GM18502 (cell line): ENCODE measurements around the gene FLNB.
"Not testable (repeated sequence)": the region's sequence is repeated elsewhere in the genome, so short reads cannot be mapped to it uniquely, and the experiment has no call there.

Experiments
- ATAC-seq: cut with Tn5 transposase; IDR thresholded peaks from one replicate; pipeline ENCODE4 v1.9.1; 2021; ENCODE audit warnings: mild to moderate bottlenecking; ENCODE audit not compliant: unreplicated experiment, poor library complexity

The FLNB gene

DNA sequence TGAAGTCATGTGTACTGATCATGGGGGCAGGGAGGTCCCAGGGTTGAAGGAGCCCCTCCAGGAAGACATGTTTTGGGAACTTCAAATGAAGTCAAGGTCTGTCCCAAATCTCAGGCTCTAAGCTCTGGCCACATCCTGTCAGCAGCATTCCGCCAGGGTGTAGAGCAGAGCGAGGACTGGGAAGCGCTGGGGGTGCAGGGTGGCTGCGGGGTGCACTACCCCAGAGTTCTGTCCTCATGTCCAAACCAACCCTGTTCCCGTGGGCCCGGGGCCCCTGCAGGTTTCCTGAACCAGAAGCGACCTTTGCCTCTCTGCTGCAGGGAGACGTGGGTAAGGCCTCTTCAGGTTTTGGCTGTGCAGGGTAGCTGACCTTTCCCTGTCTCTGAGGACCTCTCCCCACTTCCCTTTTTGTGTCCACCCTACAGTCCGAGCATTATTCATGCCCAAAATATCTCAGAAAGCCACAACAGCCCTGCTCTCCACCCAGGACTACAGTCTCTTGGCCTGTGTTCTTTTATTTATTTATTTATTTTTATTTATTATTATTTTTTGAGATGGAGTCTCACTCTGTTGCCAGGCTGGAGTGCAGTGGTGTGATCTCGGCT lies 26.6 kb upstream of the FLNB start:
- no peak for ATAC-seq

GRCh38 chr3:57982561-57983243 lies 25.5 kb upstream of the FLNB start:
- no peak for ATAC-seq

- peak; percentile 98 for ATAC-seq
Observed at GRCh38 chr3:57983734-57984518, 24.3 kb upstream of the FLNB start.

DNA sequence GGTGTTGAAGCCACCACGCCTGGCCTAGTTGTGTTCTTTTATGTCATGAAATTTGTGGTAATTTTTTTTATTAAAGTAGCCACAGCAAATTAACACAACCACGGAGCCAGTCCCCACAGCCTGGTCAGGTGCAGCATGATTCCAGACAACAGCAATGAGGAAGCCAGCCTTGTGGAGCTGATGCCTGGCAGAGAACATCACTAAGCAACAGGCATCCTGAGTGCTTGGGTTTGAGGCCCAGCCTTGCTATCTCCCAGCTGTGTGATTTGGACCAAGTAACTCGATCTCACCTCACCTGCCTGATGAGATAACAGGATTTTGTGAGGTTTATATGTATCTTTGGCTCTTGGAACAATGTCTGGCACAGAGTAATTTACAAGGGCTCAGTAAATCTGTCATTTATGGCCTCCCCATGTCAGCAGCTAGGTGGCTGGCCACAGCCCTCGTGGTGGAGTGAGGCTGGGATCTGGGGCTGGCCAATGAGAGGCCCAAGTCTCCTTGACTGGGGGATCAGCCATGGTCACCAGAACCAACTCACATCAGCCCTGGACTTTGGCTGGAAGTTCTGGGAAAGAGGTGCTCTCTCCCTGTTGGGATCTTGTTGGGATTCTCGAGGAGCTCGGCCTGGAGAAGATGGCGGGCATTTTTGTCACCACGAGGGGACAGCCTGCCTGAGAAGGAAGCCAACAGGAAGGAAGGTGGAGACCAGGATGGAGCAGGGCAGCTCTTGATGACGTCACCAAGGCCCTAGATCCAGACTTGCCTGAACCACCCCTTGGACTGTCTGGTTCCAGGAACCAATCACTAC lies 22.8 kb upstream of the FLNB start:
- no peak for ATAC-seq

DNA sequence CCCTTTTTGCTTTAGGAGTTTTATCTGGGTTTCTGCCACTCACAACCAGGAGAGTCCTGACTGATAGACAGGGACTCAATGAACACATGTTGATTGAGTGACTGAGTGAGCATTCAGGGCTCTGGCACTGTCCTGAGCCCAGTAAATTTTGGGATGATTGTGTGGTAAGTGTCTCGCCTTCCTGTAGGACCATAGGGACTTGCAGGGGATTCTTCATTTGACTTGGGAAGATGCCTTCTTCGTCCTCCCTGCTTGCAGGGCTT lies 22.3 kb upstream of the FLNB start:
- no peak for ATAC-seq

DNA sequence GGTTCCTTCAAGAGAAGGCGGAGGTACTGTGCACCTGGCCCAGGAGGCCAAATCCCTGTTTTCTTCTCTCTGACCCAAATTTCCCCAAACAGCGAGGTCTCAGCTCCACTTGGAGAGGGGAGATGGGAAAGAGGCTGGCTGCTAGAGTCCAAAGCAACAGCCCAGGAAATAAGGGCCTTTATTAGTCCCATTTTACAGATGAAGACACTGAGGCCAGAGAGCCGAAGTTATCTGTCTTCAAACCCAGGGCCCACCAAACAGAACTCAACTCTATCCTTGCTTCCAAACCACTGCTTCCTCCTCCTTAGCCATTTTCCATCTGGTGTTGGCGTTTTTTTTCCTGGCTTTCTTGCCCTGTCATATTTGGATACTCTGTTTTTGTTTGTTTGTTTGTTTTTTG lies 22.0 kb upstream of the FLNB start:
- no peak for ATAC-seq

DNA sequence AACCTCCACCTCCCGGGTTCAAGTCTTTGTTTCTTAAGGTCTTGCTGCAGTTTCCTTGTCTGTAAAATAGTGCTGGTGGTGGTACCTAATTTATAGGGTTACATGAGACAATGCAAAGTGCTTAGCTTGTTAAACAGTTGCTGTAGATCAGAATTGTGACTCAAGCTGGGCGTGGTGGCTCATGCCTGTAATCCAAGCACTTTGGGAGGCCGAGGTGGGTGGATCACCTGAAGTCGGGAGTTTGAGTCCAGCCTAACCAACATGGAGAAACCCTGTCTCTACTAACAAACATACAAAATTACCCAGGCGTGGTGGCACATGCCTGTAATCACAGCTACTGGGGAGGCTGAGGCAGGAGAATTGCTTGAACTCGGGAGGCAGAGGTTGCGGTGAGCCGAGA lies 19.0 kb upstream of the FLNB start:
- not testable (repeated sequence) for ATAC-seq

DNA sequence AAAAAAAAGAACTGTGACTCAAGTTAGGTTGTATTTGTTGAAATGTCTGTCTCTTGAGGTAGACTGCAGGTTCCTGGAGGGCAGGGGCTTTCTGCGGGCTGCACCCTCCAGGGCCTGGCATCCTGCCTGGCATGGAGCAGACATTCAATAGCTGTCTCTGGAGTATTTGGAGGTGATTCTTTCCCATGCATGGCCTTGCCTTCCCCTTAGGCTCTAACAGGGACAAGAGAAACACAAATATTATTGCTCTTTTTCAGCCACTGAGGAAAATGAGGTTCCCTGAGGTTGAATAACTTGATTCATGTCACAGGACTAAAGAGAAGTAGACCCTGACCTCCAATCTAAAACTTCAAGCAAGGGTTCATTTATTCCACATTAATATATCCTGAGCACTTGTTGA lies 18.6 kb upstream of the FLNB start:
- ATAC-seq, result no peak

GRCh38 chr3:57992452-57993213 lies 15.6 kb upstream of the FLNB start:
- no peak for ATAC-seq

GRCh38 chr3:57998366-57999283 lies 9.6 kb upstream of the FLNB start:
- peak; percentile 70 for ATAC-seq

- no peak for ATAC-seq
Observed at GRCh38 chr3:57999417-58000115, 8.7 kb upstream of the FLNB start.

DNA sequence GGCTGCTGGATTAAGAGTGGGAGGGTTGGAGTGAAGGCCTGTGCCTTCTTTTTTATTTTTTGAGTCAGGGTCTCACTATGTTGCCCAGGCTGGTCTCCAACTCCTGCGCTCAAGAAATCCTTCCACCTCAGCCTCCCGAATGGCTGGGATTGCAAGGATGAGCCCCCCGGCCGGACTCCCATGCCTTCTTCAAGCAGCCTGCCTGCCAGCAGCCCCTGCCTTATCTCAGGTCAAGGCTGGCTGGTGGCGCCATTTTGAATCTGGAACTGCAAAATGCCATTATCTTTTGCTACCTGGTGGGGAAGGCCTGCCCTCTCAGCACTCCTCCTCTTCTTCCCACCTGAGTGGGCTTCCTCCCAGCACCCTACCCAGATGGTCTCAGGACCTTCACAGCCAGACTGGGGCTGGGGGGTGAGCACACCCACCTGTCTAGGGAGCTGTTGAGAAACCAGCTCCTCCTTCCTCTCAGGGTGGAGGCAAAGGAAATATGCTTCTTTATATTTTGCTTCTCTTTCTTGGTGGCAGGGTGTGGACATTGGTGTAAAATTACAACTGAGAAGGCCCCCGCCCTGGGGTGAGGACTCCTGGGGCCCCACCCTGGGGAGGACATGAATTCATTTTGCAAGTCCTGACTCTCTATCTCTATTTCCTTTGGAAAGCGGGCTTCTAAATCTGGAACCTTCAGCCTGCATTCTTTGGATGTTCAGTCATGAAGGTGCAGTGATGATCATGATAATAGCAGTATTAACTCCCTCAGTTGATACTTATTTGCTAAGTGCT lies 7.7 kb upstream of the FLNB start:
- ATAC-seq, result no peak

- no peak for ATAC-seq
Observed at GRCh38 chr3:58001086-58001467, 7.1 kb upstream of the FLNB start.

DNA sequence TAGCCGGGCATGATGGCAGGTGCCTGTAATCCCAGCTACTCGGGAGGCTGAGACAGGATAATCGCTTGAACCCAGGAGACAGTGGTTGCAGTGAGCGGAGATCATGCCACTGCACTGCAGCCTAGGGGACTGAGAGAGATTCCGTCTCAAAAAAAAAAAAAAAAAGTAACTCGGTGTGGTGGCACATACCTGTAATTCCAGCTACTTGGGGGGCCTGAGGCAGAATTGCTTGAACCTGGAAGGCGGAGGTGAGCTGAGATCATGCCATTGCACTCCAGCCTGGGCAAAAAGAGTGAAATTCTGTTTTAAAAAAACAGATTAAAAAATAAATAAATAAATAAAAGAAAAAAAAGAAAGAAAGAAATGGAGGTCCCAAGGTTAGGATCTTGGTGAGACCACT lies 6.2 kb upstream of the FLNB start:
- ATAC-seq, result no peak

GRCh38 chr3:58003093-58003492 lies 5.1 kb upstream of the FLNB start:
- ATAC-seq, result no peak

- ATAC-seq, result no peak
Observed at GRCh38 chr3:58004973-58005372, 3.2 kb upstream of the FLNB start.

- ATAC-seq, result no peak
Observed at GRCh38 chr3:58005669-58006068, 2.6 kb upstream of the FLNB start.

DNA sequence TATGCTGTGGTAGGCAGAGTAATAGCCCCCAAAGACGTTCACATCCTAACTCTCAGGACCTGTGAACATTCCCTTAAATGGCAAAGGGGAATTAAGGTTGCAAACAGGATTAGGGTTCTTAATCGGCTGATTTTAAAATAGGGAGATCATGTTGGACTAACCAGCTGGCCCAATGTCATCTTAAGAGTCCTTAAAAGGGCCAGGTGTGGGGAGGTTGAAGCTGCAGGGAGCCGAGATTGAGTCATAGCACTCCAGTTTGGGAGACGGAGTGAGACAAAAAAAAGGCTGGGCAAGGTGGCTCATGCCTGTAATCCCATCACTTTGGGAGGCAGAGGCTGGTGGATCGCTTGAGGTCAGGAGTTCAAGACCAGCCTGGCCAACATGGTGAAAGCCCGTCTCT lies 1.6 kb upstream of the FLNB start:
- ATAC-seq, result no peak
